HL-60 (cell line): Measurements from ENCODE around the gene SENP6.

Experiments
- CTCF ChIP-seq: IDR thresholded peaks from one replicate; pipeline ENCODE4 v1.5.1; 2011; ENCODE audit warnings: low read length, control low read depth, inconsistent platforms; ENCODE audit not compliant: insufficient read depth
- GABPA ChIP-seq: IDR thresholded peaks from 2 replicates; pipeline ENCODE4 v1.6.1; 2012; ENCODE audit warnings: low read depth
- POLR2AphosphoS5 ChIP-seq: IDR thresholded peaks from 2 replicates; pipeline ENCODE4 v1.6.1; 2012; ENCODE audit warnings: low read depth
- REST ChIP-seq: IDR thresholded peaks from 2 replicates; pipeline ENCODE4 v1.6.1; 2012; ENCODE audit warnings: low read depth; ENCODE audit not compliant: insufficient replicate concordance

GRCh38 chr6:75621846-75622245 is 20.2 kb downstream of the SENP6 start:
- no peak for TF ChIP-seq CTCF
- TF ChIP-seq GABPA, result no peak
- TF ChIP-seq REST, result no peak
- TF ChIP-seq POLR2AphosphoS5, result no peak
